HPDE6-E6E7 (cell line): ENCODE measurements around the gene FGF2.

Experiments used
- DNase-seq: peaks from one replicate; pipeline ENCODE4 v3.0.0; 2011; ENCODE audit warnings: missing footprints; ENCODE audit errors: extremely low spot score

FGF2 gene

GRCh38 chr4:122894827-122895226, 68.2 kb downstream of the FGF2 start:
- no peak for DNase-seq

- DNase-seq, result no peak
These were observed 68.8 kb downstream of the FGF2 start for GRCh38 chr4:122895336-122895995.

GRCh38 chr4:122896270-122896669, 69.6 kb downstream of the FGF2 start:
- DNase-seq, result no peak

DNA sequence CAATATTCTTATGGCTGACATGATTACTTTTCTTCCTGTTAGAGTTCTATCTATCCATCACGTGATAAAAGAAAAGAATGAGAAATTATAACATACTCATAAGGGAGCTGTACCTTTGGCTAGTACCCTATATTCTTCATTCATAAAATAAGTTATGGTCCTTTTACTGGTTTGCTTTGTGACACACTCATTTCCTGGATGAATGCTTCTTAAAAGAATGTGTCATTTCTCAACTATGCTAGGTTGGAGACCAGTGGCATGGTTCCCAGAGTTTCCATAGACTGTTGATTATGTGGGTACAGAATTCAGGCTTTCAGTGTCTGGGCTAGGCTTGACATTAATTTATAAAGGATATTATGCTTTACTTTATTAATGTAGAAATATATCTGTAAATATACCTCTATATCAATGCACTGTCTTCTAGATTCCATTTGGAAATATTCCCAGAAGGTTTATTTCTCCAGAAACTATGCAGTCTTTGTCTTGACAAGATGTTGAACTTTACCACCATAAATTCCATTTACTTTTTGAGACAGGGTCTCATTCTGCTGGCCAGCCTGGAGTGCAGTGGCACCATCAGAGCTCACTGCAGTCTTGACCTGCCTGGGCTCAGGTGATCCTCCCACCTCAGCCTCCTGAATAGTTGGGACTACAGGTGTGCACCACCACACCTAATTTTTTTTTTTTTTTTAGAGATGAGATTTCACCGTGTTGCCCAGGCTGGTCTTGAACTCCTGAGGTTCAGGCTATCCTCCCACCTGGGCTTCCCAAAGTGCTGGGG, 71.9 kb downstream of the FGF2 start:
- DNase-seq, result peak; percentile 32

DNA sequence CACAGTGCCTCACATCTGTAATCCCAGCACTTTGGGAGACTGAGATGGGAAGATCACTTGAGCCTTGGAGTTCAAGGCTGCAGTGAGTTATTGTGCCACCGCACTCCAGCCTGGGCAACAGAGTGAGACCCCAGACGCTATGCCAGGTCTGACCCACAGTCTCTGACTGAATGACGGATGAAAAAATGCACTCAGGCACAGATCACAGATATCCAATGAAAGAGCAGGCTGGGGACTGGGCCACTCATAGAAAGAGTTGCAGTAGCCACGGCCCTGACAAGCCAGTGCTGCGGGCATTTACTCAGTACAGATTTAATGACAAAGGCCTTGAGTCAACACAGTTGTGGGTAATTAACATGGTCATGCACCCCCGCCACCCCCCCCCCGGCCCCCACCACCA, 73.1 kb downstream of the FGF2 start:
- no peak for DNase-seq

- DNase-seq, result no peak
These were observed 73.7 kb downstream of the FGF2 start for GRCh38 chr4:122900314-122900713.

GRCh38 chr4:122901247-122902010, 74.8 kb downstream of the FGF2 start:
- DNase-seq, result no peak

- DNase-seq, result no peak
These were observed 77.2 kb downstream of the FGF2 start for GRCh38 chr4:122903766-122904288.

GRCh38 chr4:122906859-122907305, 80.3 kb downstream of the FGF2 start:
- DNase-seq, result no peak

DNA sequence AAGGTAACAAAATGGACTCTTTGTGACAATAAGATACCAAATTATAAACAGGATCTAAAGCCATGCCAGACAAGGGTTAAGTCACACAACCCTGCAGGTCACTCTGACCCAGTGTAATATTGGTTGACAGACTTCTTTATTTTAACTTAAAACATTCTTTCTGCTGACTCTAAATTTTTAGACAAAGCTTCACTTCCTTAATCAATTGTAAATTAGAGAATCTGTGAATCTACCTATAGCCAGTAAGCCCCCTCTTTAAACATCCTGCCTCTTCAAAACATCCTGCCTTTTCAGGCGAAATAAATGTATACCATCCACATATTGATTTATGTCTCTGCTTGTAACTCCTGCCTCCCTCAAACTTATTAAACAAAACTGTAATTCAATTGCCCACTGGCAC, 81.6 kb downstream of the FGF2 start:
- DNase-seq, result no peak

DNA sequence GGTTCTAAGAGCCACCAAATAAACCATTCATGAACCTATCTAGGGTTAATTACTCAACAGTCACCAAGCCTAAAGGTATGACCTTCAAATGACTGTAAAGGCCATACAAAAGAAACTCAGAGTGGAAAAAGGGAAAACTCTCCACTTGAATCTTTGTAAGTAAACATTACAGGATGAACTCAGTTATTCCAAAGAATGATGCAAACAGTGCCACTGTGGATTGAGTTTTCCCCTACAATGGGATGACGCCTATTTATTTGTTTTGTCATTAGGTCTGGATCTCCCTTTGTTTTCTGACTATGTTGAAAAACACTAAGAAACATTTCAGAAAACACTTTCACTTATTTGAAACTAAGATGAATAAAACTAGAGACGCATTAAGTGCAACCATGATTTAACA, 83.1 kb downstream of the FGF2 start:
- DNase-seq, result no peak

DNA sequence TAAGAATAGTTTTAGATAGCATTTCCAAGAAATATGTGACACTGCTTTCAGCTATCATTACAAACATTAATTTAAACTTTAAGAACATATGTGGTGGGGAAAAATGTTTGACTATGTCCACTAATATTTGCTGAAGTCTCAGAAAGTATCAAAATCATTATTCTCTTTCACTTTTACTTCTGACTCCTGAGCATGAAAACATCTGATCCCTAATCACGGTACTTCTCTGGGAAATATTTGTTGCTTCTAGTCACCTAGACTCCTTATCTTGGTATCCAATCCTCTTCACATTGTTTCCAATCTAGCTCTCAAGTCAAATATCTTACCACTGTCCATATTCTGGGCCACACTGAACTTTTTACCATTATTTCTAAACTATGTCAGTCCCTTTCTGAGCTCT, 85.0 kb downstream of the FGF2 start:
- DNase-seq, result no peak

- DNase-seq, result no peak
These were observed 86.4 kb downstream of the FGF2 start for GRCh38 chr4:122912810-122913575.

- DNase-seq, result peak; percentile 10
These were observed 87.8 kb downstream of the FGF2 start for GRCh38 chr4:122914292-122914904.

DNA sequence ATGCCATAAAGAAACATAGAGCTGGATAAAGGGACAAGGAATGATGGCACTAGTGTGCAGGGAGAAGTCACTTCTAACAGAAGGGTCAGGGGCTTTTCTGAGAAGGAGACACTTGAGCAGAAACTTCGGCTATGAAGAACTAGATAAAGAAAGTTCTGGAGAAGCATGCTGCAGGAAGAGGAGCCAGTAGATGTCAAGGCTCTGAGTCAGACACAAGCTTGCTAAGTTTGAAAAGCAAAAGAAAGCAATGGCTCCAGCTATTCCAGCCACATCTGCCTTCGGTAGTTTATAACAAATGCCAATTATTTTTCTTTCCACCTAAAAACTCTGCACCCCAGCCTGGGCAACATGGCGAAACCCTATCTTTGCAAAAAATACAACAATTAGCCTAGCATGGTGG, 88.3 kb downstream of the FGF2 start:
- no peak for DNase-seq

DNA sequence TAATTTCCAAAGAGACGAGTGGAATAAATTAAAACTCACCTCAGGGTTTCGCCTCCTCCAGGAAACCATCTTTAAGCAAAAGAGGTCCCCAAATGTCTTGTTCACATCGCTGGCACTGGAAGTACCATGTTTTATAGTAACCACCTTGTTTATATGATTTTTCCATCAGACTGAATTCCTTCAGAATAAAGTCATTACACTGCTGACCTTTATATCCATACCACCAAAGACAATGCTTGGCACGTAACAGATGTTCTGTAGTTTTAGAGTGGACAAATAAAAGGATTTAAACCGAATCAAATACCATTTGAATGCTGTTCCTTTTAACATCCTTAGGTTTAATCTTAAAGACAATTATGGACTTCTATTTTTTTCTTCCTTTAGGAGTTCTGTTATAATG, 91.1 kb downstream of the FGF2 start:
- DNase-seq, result no peak

GRCh38 chr4:122920473-122920872, 93.8 kb downstream of the FGF2 start:
- DNase-seq, result no peak

DNA sequence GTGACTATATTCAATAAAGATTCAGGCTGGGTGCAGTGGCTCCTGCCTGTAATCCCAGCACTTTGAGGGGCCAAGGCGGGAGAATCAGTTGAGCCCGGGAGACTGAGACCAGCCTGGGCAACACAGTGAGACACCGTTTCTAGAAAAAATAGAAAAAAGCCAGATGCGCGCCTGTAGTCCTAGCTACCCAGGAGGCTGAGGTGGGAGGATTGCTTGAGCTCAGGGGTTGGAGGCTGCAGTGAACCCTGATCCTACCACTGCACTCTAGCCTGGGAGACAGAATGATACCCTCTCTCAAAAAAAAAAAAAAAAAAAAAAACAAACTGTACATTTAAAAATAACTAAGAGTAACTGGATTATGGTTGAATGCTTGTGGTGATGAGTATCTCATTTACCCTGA, 94.7 kb downstream of the FGF2 start:
- DNase-seq, result no peak

DNA sequence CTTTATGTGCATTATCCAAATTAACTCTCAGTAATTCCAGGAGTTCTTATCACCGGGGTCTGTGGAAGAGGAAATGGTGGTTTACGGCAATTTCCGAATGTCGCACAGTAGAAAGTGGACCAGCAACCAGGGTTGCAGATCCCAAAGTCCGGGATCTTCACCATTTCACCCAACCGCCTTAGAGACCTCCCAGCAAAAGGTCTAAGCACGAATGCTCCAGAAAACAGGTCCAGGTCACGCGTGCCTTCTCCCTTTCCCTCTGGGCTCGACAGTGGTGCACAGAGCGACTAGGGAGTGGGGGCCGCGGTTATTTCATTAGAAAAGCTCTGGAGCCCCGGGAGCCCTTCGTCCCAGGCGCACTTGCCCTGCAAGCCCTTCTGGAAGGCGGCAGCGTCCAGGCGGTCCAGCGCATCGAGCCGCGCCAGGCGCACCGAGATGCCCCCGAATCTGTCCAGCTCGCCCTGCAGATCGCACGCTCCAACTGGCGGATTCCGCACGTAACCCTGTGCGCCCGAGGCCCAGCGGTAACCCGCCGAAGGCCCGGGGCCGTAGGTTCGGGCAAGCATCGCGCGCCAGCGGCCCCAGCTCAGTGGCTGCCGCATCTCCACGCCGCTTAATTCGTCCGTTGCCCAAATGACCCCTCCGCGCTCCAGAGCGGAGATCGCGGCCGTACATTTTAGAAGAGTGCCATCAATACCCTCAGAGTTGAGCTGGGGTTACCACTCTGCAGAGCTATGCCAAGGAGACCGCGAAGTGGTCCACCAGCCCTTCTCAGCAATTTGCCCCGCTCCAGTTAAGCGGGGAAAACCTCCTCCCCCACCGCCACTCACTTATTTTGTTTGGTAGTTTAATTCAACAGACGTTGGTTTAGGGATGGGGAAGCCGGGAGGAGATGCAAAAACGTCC, 95.6 kb downstream of the FGF2 start, which contains the start of gene NUDT6:
Gene NUDT6 (minus strand): TSS at position 627 of the 906 bp plus-strand sequence. CDS start 25 bp downstream, at position 602.
- DNase-seq, result peak; percentile 21
